ENCODE measurements around the gene ALPK1. TPM values are rescaled to one million over a fixed set of nuclear protein-coding genes. Genes with fewer than 3 reads are reported as not detected.

Gene ALPK1
- polyA plus RNA-seq, 1 of the 3 experiments (the other 2 are of a cell fraction): 2.8 TPM

DNA sequence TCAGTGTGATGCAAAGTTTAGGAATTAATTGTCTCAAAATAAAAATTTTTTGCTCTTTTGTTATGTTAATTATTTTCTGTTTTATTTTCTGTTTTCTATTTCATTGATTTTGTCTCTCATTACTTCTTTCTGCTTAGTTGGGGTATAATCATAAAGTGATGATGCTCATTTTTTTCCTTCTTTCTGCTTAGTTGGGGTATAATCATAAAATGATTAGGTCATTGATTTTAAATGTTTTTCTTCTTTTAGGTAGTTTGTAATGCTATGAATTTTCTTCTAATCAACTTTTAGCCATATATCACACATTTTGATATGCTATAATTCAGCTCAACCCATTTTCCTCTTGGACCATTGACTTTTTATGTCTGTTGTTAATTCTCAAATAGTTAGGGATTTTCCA, 175.1 kb downstream of the ALPK1 start:
- CTCF ChIA-PET: interaction anchor here (0.6 to 1.2 kb wide), 2 partner anchors 46 to 92 kb away, joined by 3 to 4 read pairs; no protein-coding TSS in a partner anchor
- POLR2A ChIA-PET: no interaction called here
- H3K4me1 ChIP-seq (ENCODE audit: control insufficient read depth in 1 of 2, insufficient read depth in 2 of 2, low read depth in 1 of 2, low read length in 1 of 2): no peaks in the 10 kb centered on the region

GRCh38 chr4:112473985-112474384, 176.8 kb downstream of the ALPK1 start:
- H3K4me3 ChIP-seq (ENCODE audit: low read depth in 2 of 2, low read length in 1 of 2): no peak overlapping the region

More for the DNA sequence above, 175.1 kb downstream of the ALPK1 start:
- no peak overlapping the region for H3K27ac ChIP-seq (ENCODE audit: low read depth in 2 of 2, low read length in 1 of 2)
- no peak overlapping the region for H2AFZ ChIP-seq (ENCODE audit: low read depth)
- H3F3A ChIP-seq (replicated peaks; ENCODE audit: insufficient read depth): no peaks in the 10 kb centered on the region
- no peaks in the 10 kb centered on the region for H4K20me1 ChIP-seq (ENCODE audit: insufficient read depth)
- H3K79me2 ChIP-seq (ENCODE audit: insufficient read depth): no peaks in the 10 kb centered on the region
- H3K4me2 ChIP-seq: no peak overlapping the region
- TF ChIP-seq NRF1 (IDR thresholded peaks at IDR 0.05; ENCODE audit: low read depth, low read length): no peak
- no peak for TF ChIP-seq SIN3A (IDR thresholded peaks at IDR 0.05; ENCODE audit: borderline replicate concordance, low read depth, low read length)
- TF ChIP-seq FOXJ3 (CRISPR knock-in tag; IDR thresholded peaks at IDR 0.05): no peak
- TF ChIP-seq, protein P1, sequence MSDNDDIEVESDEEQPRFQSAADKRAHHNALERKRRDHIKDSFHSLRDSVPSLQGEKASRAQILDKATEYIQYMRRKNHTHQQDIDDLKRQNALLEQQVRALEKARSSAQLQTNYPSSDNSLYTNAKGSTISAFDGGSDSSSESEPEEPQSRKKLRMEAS (IDR thresholded peaks at IDR 0.05; ENCODE audit: low read depth): no peak
- TF ChIP-seq NFIC (IDR thresholded peaks at IDR 0.05; ENCODE audit: borderline replicate concordance): no peak
- H3K9me3 ChIP-seq: no peaks in the 10 kb centered on the region
- no peaks in the 10 kb centered on the region for H3K27me3 ChIP-seq (ENCODE audit: insufficient read depth)
- no peaks in the 10 kb centered on the region for H3K9me2 ChIP-seq
- no peak for DNase-seq
- H3K36me3 ChIP-seq (replicated peaks in 1 of 2; ENCODE audit: control insufficient read depth in 1 of 2, insufficient read depth in 2 of 2, low read length in 1 of 2): no peaks in the 10 kb centered on the region
- no peak overlapping the region for H3K9ac ChIP-seq
- no peak overlapping the region for H3K4me3 ChIP-seq (ENCODE audit: low read depth in 2 of 2, low read length in 1 of 2)

More at GRCh38 chr4:112473985-112474384, 176.8 kb downstream of the ALPK1 start:
- Histone ChIP-seq H3K4me2 (no peak overlapping the region), H3K9me3 (no peaks in the 10 kb centered on the region), H2AFZ (ENCODE audit: low read depth) (no peak overlapping the region), H3K9ac (no peak overlapping the region), H3K36me3 (replicated peaks in 1 of 2; ENCODE audit: control insufficient read depth in 1 of 2, insufficient read depth in 2 of 2, low read length in 1 of 2) (no peaks in the 10 kb centered on the region), H3K4me1 (ENCODE audit: control insufficient read depth in 1 of 2, insufficient read depth in 2 of 2, low read depth in 1 of 2, low read length in 1 of 2) (no peaks in the 10 kb centered on the region), H4K20me1 (ENCODE audit: insufficient read depth) (no peaks in the 10 kb centered on the region), H3K79me2 (ENCODE audit: insufficient read depth) (no peaks in the 10 kb centered on the region), H3K9me2 (no peaks in the 10 kb centered on the region), H3K27me3 (ENCODE audit: insufficient read depth) (no peaks in the 10 kb centered on the region), H3F3A (replicated peaks; ENCODE audit: insufficient read depth) (no peaks in the 10 kb centered on the region), H3K27ac (ENCODE audit: low read depth in 2 of 2, low read length in 1 of 2) (no peak overlapping the region)
- POLR2A ChIA-PET: no interaction called here
- DNase-seq: no peak
- CTCF ChIA-PET: no interaction called here
- TF ChIP-seq SIN3A (IDR thresholded peaks at IDR 0.05; ENCODE audit: borderline replicate concordance, low read depth, low read length) (no peak), POLR2AphosphoS5 (IDR thresholded peaks at IDR 0.05; ENCODE audit: low read depth, low read length) (no peak), FOSL2 (IDR thresholded peaks at IDR 0.05; ENCODE audit: borderline replicate concordance, low read depth) (no peak), PBX3 (IDR thresholded peaks at IDR 0.05) (no peak), FOXJ3 (CRISPR knock-in tag; IDR thresholded peaks at IDR 0.05) (no peak), TCF12 (IDR thresholded peaks at IDR 0.05) (no peak), TAF1 (IDR thresholded peaks at IDR 0.05; ENCODE audit: borderline replicate concordance, low read depth, low read length) (no peak)
- TF ChIP-seq, protein P1 (IDR thresholded peaks at IDR 0.05; ENCODE audit: low read depth): no peak
- WGBS (ENCODE audit: low lambda C conversion rate): 40% methylated on average over 2 of the region's 2 CpGs
